Cerebellar cortex (tissue), 1 donor: ENCODE data around the gene NF1.
"Not testable (repeated sequence)": the region's sequence is repeated elsewhere in the genome, so short reads cannot be mapped to it uniquely, and the experiment has no call there.

Experiments used
- DNase-seq: peaks from one replicate; pipeline ENCODE4 v3.0.0-alpha.2; 2015; ENCODE audit warnings: low spot score

The NF1 gene

GRCh38 chr17:31178951-31179350 is 84.2 kb downstream of the NF1 start:
- DNase-seq = not testable (repeated sequence)

GRCh38 chr17:31195305-31195704 is 100.5 kb downstream of the NF1 start:
- DNase-seq = no peak

- no peak for DNase-seq
Observed at GRCh38 chr17:31198026-31198425, 103.2 kb downstream of the NF1 start.

- not testable (repeated sequence) for DNase-seq
Observed at GRCh38 chr17:31198666-31199065, 103.9 kb downstream of the NF1 start.

GRCh38 chr17:31200287-31200686 is 105.5 kb downstream of the NF1 start:
- DNase-seq = no peak

- no peak for DNase-seq
Observed at GRCh38 chr17:31202968-31203367, 108.2 kb downstream of the NF1 start.

GRCh38 chr17:31211352-31212012 is 116.7 kb downstream of the NF1 start:
- DNase-seq = no peak

- DNase-seq = peak; percentile 75
Observed at GRCh38 chr17:31216031-31216751, 121.4 kb downstream of the NF1 start.

GRCh38 chr17:31224366-31224765 is 129.6 kb downstream of the NF1 start:
- no peak for DNase-seq

GRCh38 chr17:31225831-31226230 is 131.1 kb downstream of the NF1 start:
- DNase-seq = no peak

- DNase-seq = no peak
Observed at GRCh38 chr17:31226373-31226772, 131.6 kb downstream of the NF1 start.

GRCh38 chr17:31226950-31227349 is 132.2 kb downstream of the NF1 start:
- DNase-seq = no peak

- DNase-seq = no peak
Observed at GRCh38 chr17:31231852-31232251, 137.1 kb downstream of the NF1 start.

- no peak for DNase-seq
Observed at GRCh38 chr17:31235110-31235509, 140.3 kb downstream of the NF1 start.

GRCh38 chr17:31236137-31236536 is 141.4 kb downstream of the NF1 start:
- no peak for DNase-seq

- no peak for DNase-seq
Observed at GRCh38 chr17:31236712-31237111, 141.9 kb downstream of the NF1 start.

- no peak for DNase-seq
Observed at GRCh38 chr17:31241116-31241515, 146.3 kb downstream of the NF1 start.

GRCh38 chr17:31248986-31249834 is 154.4 kb downstream of the NF1 start:
- no peak for DNase-seq

- no peak for DNase-seq
Observed at GRCh38 chr17:31249835-31250141, 155.0 kb downstream of the NF1 start.

- no peak for DNase-seq
Observed at GRCh38 chr17:31250229-31250628, 155.5 kb downstream of the NF1 start.

GRCh38 chr17:31251105-31251969 is 156.6 kb downstream of the NF1 start:
- DNase-seq = no peak

GRCh38 chr17:31251970-31252328 is 157.2 kb downstream of the NF1 start:
- no peak for DNase-seq
